Esophagus mucosa (tissue), 1 donor: Measurements from ENCODE around the gene ANKFY1. TPM values are rescaled to one million over a fixed set of nuclear protein-coding genes. Genes with fewer than 3 reads are reported as not detected.
"Not testable (repeated sequence)": the region's sequence is repeated elsewhere in the genome, so short reads cannot be mapped to it uniquely, and the experiment has no call there.

Experiments
- ATAC-seq: fragments of 200-7000 bp; cut with Tn5 transposase; one replicate; pipeline ENCODE4 v1.9.1; 2020
- total RNA-seq: library from RNA; stranded (reverse); gene quantifications from one replicate; pipeline ENCODE4 v1.2.4, GENCODE V29; 2023
- donor health status: DM: yes; HTN: yes; CAD: no.

The ANKFY1 gene
- total RNA-seq, 1 donor from 2014 or later, result 31.6 TPM

- ATAC-seq, result no peak
Observed at GRCh38 chr17:4209611-4210010, 54.2 kb downstream of the ANKFY1 start.

GRCh38 chr17:4208238-4208637 lies 55.5 kb downstream of the ANKFY1 start:
- ATAC-seq, result no peak

GRCh38 chr17:4206962-4207361 lies 56.8 kb downstream of the ANKFY1 start:
- no peak for ATAC-seq

GRCh38 chr17:4205917-4206316 lies 57.9 kb downstream of the ANKFY1 start:
- no peak for ATAC-seq

- ATAC-seq, result no peak
Observed at GRCh38 chr17:4204710-4205173, 59.0 kb downstream of the ANKFY1 start.

GRCh38 chr17:4204190-4204589 lies 59.6 kb downstream of the ANKFY1 start:
- no peak for ATAC-seq

GRCh38 chr17:4201226-4201625 lies 62.6 kb downstream of the ANKFY1 start:
- no peak for ATAC-seq

- ATAC-seq, result no peak
Observed at GRCh38 chr17:4199818-4200402, 63.9 kb downstream of the ANKFY1 start.

- ATAC-seq, result no peak
Observed at GRCh38 chr17:4198995-4199394, 64.8 kb downstream of the ANKFY1 start.

- no peak for ATAC-seq
Observed at GRCh38 chr17:4195306-4195705, 68.5 kb downstream of the ANKFY1 start.

GRCh38 chr17:4194796-4195195 lies 69.0 kb downstream of the ANKFY1 start:
- no peak for ATAC-seq

GRCh38 chr17:4190791-4191190 lies 73.0 kb downstream of the ANKFY1 start:
- not testable (repeated sequence) for ATAC-seq

- ATAC-seq, result no peak
Observed at GRCh38 chr17:4189280-4189679, 74.5 kb downstream of the ANKFY1 start.

GRCh38 chr17:4188076-4188475 lies 75.7 kb downstream of the ANKFY1 start:
- peak; percentile 6 for ATAC-seq

- peak; percentile 97 for ATAC-seq
Observed at GRCh38 chr17:4187076-4187475, 76.7 kb downstream of the ANKFY1 start.

GRCh38 chr17:4186357-4186881 lies 77.4 kb downstream of the ANKFY1 start:
- peak; percentile 58 for ATAC-seq

- no peak for ATAC-seq
Observed at GRCh38 chr17:4185656-4186055, 78.1 kb downstream of the ANKFY1 start.

- no peak for ATAC-seq
Observed at GRCh38 chr17:4184811-4185210, 79.0 kb downstream of the ANKFY1 start.

- ATAC-seq, result no peak
Observed at GRCh38 chr17:4182043-4182442, 81.7 kb downstream of the ANKFY1 start.

- ATAC-seq, result no peak
Observed at GRCh38 chr17:4180791-4181190, 83.0 kb downstream of the ANKFY1 start.

- ATAC-seq, result no peak
Observed at GRCh38 chr17:4179071-4179470, 84.7 kb downstream of the ANKFY1 start.

GRCh38 chr17:4178651-4179050 lies 85.1 kb downstream of the ANKFY1 start:
- ATAC-seq, result no peak

- peak; percentile 14 for ATAC-seq
Observed at GRCh38 chr17:4177806-4178205, 86.0 kb downstream of the ANKFY1 start.

- ATAC-seq, result no peak
Observed at GRCh38 chr17:4176808-4177472, 86.8 kb downstream of the ANKFY1 start.
